ENCODE data around the gene ALG6.
"Not testable (repeated sequence)": the region's sequence is repeated elsewhere in the genome, so short reads cannot be mapped to it uniquely, and the experiment has no call there.

The ALG6 gene

DNA sequence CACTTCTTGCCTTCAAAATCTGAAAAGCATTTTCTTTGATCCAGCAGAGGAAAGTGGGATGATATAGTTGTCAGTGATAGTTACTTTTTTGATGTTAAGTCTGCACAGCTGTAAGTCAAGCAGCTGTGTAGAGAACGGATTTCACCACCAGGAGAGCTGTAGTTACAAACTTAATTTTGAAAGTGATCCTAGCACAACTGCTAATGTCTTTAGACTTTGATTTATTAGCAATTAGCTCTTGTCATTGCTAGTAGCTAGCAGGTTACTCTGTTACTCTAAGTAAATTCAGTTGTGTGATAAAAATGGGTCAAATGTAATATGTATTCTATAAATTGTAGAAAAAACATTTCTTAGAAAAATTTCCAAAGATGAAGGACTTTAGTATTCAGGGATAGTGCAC, 46.0 kb downstream of the ALG6 start:
- DNase-seq (ENCODE audit: low read depth in 3 of 3), result no peak

DNA sequence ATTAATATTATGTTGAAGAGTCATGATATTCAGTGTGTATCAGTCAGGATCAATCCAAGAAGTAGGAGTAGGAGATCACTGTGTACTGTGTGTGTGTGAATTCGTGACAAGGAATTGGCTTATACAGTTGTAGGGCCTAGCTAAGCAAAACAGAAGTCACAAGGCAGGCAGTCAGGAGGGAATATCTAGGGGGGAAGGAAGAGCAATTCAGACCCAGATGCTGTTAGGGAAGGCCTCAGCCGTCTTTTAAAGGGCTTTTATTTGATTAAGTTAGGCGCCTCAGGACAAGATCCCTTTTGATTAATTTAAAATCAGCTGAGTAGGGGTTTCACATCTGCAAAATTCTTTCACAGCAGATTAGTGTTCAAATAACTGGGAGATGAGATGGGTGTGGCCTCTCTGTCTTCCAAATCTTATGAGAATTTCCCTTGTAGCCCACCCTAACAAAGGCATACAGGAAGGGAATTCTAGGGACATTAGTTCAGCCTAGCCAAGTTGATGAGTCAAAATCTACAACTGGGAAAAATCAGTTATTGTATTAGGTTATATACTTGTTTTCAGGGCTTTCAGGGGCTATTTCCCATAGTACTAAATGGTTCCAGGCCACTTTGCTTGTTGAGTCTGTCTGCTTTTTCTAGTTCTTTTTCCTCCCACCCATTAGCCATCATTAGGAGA, 47.4 kb downstream of the ALG6 start:
- no peak for DNase-seq (ENCODE audit: low read depth in 3 of 3)

GRCh38 chr1:63418101-63418500, 50.7 kb downstream of the ALG6 start:
- DNase-seq (ENCODE audit: low read depth in 3 of 3), result no peak

GRCh38 chr1:63420746-63421145, 53.3 kb downstream of the ALG6 start:
- DNase-seq (ENCODE audit: low read depth in 3 of 3), result not testable (repeated sequence)

DNA sequence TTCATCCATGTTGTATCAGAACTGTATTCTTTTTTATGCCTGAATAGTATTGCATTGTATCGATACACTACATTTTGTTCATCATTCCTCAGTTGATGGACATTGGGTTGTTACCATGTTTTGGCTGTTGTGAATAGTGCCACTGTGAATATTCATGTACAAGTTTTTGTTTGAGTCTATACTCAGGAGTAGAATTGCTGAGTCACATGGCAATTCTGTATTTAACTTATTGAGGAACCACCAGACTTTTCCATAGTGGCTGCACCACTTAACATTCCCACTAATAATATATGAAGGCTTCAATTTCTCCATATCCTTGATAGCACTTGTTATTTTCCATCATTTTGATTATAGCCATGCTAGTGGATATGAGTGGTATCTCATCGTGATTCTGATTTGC, 56.2 kb downstream of the ALG6 start:
- DNase-seq (ENCODE audit: low read depth in 3 of 3), result no peak

GRCh38 chr1:63428815-63429214, 61.4 kb downstream of the ALG6 start:
- DNase-seq (ENCODE audit: low read depth in 3 of 3), result no peak

DNA sequence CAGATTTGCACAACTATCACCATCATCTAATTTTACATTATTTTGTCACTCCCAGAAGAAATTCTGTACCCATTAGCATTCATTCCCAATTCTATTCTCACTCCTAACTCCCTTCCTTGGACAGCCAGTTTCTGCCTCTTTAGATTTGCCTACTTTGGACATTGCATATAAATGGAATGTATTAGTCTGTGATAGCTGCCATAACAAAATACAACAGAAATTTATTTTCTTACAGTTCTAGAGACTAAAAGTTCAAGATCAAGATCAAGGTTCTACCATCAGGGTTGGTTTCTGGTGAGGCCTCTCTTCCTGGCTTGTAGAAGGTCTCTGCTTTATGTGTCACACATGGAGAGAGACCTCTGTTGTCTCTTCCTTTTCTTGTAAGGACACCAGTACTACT, 61.9 kb downstream of the ALG6 start:
- DNase-seq (ENCODE audit: low read depth in 3 of 3), result no peak

DNA sequence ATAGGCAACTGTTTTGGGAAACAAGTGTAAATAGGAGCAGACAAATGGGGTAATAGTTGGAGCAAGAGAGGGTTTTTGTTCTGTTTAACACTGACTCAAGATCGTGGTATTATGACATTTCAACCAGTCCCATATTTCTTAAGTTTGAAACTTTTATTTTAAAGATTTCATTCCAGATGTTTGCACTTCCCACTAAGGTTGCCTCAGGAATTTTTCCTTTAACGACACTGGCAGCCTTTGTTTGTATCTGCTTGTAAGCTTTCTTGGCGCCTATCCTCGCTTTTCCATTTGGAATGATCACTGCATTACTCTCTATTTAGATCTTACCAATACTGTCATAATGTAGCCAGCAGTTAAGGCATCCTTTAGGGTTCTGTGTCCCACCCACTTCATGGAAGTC, 67.7 kb downstream of the ALG6 start:
- DNase-seq (ENCODE audit: low read depth in 3 of 3), result no peak

DNA sequence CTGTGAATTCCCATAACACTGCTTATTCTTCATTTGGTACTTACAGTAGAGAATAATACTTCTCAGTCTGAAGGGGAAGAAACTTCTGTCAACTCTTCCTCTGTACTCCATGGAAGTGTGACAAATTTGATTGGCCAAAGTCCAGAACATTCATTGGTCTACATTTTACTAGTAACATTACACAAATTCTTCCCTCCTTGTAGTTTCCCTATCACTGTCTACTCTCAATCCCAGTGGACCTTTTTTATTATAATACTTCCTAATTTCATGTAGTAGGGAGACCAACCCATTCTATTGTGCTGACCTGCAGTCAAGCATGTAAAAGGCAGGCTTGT, 74.7 kb downstream of the ALG6 start:
- no peak for DNase-seq (ENCODE audit: low read depth in 3 of 3)

GRCh38 chr1:63448731-63449246, 81.4 kb downstream of the ALG6 start:
- no peak for DNase-seq (ENCODE audit: low read depth in 3 of 3)

DNA sequence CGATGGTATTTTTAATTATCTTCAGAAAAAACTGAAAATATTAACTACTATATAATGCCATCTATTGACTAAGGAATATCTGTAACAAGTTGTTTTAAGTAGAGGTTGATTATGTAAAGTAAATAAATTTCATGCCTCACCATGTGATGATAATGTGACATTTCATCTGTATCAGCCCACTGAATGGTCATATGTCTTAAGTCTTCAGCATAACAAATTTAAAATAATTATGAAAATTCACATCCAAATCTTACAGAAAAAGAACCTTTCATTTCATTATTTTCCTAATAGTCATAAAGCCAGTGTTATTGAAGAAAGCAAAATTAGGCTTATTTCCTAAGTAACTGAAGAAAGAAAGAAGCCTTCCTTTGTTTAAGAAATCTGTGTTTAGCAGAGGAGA, 83.0 kb downstream of the ALG6 start:
- no peak for DNase-seq (ENCODE audit: low read depth in 3 of 3)

- no peak for DNase-seq (ENCODE audit: low read depth in 3 of 3)
Observed at GRCh38 chr1:63453232-63453631, 85.8 kb downstream of the ALG6 start.

DNA sequence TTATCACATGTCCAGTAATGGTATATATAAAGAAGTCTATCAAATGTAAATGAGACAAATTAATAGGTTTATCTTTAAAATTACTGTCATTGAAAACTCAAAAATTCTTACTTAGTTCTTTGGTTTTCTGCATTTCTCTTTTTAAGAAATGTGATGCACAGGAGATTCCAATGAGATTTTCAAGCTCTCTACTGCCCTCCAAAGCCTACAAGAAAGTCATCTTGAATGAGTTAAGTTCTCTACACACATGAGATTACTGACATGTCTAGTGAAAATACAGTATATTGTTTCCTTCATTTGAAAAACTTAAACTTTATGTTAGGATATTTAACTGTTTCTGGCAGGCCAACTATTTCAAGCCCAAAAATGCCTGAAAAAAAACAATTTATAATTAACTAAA, 86.8 kb downstream of the ALG6 start:
- DNase-seq (ENCODE audit: low read depth in 3 of 3), result no peak

DNA sequence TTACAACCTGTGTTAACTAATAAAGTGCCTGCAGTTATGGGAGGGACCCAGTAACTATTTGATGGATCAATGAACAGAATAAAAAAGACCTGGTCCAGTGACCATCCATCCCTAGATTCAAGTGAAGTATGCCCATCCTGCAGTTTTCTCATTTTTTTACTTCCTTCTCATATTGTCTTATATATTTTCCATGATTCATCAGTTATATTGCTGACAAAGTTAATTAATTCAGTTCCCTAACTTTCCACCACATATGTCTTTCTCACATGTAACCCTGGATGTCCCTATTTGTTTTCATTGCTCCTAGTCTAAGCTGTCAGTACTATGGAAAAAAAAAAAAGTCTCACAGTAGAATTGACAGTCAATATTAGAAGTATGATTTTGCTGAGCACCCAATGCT, 91.3 kb downstream of the ALG6 start:
- no peak for DNase-seq (ENCODE audit: low read depth in 3 of 3)

GRCh38 chr1:63461661-63462230, 94.3 kb downstream of the ALG6 start:
- no peak for DNase-seq (ENCODE audit: low read depth in 3 of 3)

GRCh38 chr1:63463248-63463647, 95.8 kb downstream of the ALG6 start:
- DNase-seq (ENCODE audit: low read depth in 3 of 3), result no peak

DNA sequence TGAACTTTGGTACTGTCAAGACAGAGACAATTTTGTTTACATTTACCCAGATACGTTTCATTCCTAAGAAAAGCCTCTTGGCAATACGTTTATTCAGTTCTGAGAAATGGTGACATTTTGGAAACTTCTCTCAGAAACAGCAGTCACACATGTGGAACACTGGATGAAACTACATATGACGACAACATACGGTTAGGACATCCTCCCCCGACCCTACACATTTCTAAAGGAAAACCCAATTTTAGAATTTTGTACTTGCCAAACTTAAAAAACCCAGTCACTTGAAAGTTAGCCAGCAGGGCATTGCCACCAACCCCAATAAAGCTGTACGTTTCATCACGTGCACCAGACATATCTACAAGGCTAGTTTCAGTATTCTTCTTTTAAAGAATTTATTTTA, 98.8 kb downstream of the ALG6 start:
- no peak for DNase-seq (ENCODE audit: low read depth in 3 of 3)

- DNase-seq (ENCODE audit: low read depth in 3 of 3), result no peak
Observed at GRCh38 chr1:63466759-63467158, 99.3 kb downstream of the ALG6 start.

DNA sequence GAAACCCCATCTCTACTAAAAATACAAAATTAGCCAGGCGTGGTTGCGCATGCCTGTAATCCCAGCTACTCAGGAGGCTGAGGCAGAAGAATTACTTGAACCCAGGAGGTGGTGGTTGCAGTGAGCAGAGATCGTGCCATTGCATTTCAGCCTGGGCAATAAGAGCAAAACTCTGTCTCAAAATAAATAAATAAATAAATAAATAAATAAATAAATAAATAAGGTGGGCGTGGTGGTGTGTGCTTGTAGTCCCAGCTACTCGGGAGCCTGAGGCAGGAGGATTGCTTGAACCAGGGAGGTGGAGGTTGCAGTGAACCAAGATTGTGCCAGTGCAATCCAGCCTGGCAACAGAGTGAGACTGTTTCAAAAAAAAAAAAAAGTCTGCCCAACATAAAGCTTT, 101.3 kb downstream of the ALG6 start:
- not testable (repeated sequence) for DNase-seq (ENCODE audit: low read depth in 3 of 3)

GRCh38 chr1:63475761-63476160, 108.3 kb downstream of the ALG6 start:
- DNase-seq (ENCODE audit: low read depth in 3 of 3), result no peak

DNA sequence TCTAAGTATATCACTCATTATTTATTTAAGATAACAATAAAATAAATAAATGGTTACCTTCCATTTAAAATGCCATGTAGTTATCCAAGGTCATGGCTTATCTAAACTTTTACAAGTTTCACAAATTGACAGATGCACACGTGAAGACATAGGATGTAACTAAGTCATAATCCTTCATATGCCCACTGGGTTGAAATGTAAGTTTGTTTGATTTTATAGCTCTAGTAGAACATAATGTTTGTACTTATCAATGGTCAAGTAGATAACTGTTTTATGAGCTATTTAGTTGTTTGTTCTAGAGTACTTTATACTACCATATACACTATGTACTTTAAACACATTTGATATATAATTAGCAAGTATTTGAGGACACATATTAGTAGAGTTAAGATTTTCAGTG, 112.6 kb downstream of the ALG6 start:
- DNase-seq (ENCODE audit: low read depth in 3 of 3), result no peak

GRCh38 chr1:63486629-63487028, 119.2 kb downstream of the ALG6 start:
- no peak for DNase-seq (ENCODE audit: low read depth in 3 of 3)

DNA sequence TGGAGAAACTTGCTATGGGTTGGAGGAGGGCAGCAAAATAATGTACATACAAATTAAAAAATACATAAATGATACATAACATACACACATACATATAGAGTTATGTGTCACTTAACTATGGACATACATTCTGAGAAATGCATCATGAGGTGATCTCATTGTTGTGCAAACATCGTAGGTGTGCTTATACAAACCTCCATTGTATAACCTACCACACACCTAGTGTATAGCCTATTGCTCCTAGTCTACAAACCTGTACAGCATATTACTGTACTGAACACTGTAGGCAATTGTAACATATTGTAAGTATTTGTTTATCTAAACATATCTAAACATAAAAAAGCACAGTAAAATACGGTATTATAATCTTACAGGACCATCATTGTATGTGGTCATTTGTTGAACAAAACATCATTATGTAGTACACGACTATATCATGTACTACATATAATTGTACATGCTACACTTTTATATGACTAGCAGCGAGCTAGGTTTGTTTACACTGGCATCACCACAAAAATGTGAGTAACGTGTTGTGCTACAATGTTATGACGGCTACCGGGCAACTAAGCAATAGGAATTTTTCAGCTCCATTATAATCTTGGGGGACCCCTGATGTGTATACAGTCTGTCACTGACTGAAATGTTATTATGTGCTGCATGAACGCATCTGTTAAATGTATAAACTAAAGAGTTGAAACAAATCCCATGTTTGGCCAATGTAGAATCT, 120.1 kb downstream of the ALG6 start:
- DNase-seq (ENCODE audit: low read depth in 3 of 3), result no peak

All from stimulated activated CD4-positive, alpha-beta T cell treated with anti-CD3 and anti-CD28 coated beads, TNF-alpha, amount 100 ng/mL, for 48 hours (primary cell).